Fibroblast of lung (primary cell): ENCODE data around the gene PLEKHH2. TPM values are rescaled to one million over a fixed set of nuclear protein-coding genes. Genes with fewer than 3 reads are reported as not detected.

Experiments used
- DNase-seq, 2 donors: peaks; one replicate each; pipeline versions ENCODE4 v3.0.0 to v3.0.0-alpha.2; 2010; ENCODE audit warnings: low read depth in 2 of 2
- H2AFZ ChIP-seq: 2 replicates; pipeline ENCODE4 v1.5.1; 2012; ENCODE audit warnings: low read length, control low read depth, inconsistent platforms
- H3K27ac ChIP-seq: 2 replicates; pipeline ENCODE4 v1.5.1; 2011; ENCODE audit warnings: low read length, control low read depth; ENCODE audit not compliant: insufficient read depth
- H3K27me3 ChIP-seq: 2 replicates; pipeline ENCODE4 v1.5.1; 2011; ENCODE audit warnings: mild to moderate bottlenecking, low read length; ENCODE audit not compliant: control insufficient read depth, insufficient read depth
- H3K36me3 ChIP-seq: 2 replicates; pipeline ENCODE4 v1.5.1; 2011; ENCODE audit warnings: low read length; ENCODE audit not compliant: control insufficient read depth, insufficient read depth
- H3K4me1 ChIP-seq: 2 replicates; pipeline ENCODE4 v1.5.1; 2011; ENCODE audit warnings: low read length; ENCODE audit not compliant: control insufficient read depth, insufficient read depth; ENCODE audit errors: extremely low read depth
- H3K4me2 ChIP-seq: 2 replicates; pipeline ENCODE4 v1.5.1; 2011; ENCODE audit warnings: low read length, control low read depth; ENCODE audit not compliant: insufficient read depth; ENCODE audit errors: extremely low read depth
- H3K4me3 ChIP-seq, 4 experiments: fragments of 200-600 bp in 1 of 4; sonication (generic) in 1 of 4; replicated peaks in 1 of 4; 2 replicates each; pipeline ENCODE4 v1.5.1; 2011 to 2016; ENCODE audit warnings: low read length in 4 of 4, low read depth in 3 of 4, mild to moderate bottlenecking in 3 of 4, control low read depth in 2 of 4, inconsistent platforms in 1 of 4, mixed read lengths in 1 of 4; ENCODE audit not compliant: insufficient read depth in 1 of 4; ENCODE audit errors: control extremely low read depth in 1 of 4
- H3K79me2 ChIP-seq: 2 replicates; pipeline ENCODE4 v1.5.1; 2012; ENCODE audit warnings: mild to moderate bottlenecking, low read length, inconsistent platforms; ENCODE audit not compliant: control insufficient read depth, insufficient read depth
- H3K9ac ChIP-seq: 2 replicates; pipeline ENCODE4 v1.5.1; 2011; ENCODE audit warnings: mild to moderate bottlenecking, low read length, control low read depth; ENCODE audit not compliant: insufficient read depth
- H3K9me3 ChIP-seq: 2 replicates; pipeline ENCODE4 v1.5.1; 2012; ENCODE audit warnings: low read depth, low read length; ENCODE audit not compliant: control insufficient read depth, insufficient read depth
- H4K20me1 ChIP-seq: 2 replicates; pipeline ENCODE4 v1.5.1; 2011; ENCODE audit warnings: low read length; ENCODE audit not compliant: control insufficient read depth, insufficient read depth; ENCODE audit errors: extremely low read depth
- CTCF ChIP-seq, 2 donors: IDR thresholded peaks in 1 of 2; conservative IDR thresholded peaks in 1 of 2; 1 replicate in 1 of 2; 2 replicates in 1 of 2; pipeline ENCODE4 v1.5.1; 2011 to 2012; ENCODE audit warnings: low read length in 2 of 2, control low read depth in 1 of 2, inconsistent platforms in 1 of 2, low read depth in 1 of 2, mild to moderate bottlenecking in 1 of 2
- EZH2 ChIP-seq: IDR thresholded peaks from 2 replicates; pipeline ENCODE4 v1.5.1; 2012; ENCODE audit warnings: low read length, control low read depth, mild to moderate bottlenecking; ENCODE audit errors: missing control alignments
- polyA plus RNA-seq, 2 donors: library from polyadenylated mRNA; depleted of rRNA in 1 of 2; stranded (reverse) in 1 of 2; unstranded in 1 of 2; fragments of >200 nt; gene quantifications; 2 replicates each; pipeline ENCODE4 v1.2.1, GENCODE V29; 2011 to 2012; ENCODE audit warnings: missing spikeins in 1 of 2
- total RNA-seq: library from RNA; depleted of rRNA; stranded (reverse); fragments of >200 nt; gene quantifications from 2 replicates; pipeline ENCODE4 v1.2.1, GENCODE V29; 2014

PLEKHH2 gene
- total and polyA plus RNA-seq, 2 donors (not counting 1 experiment from before 2014, with no cell fraction given): 6.9 to 14.0 TPM

- peaks cover 2% of the 10 kb centered on the region for H3K4me1 ChIP-seq
- H3K9ac ChIP-seq: no peak overlapping the region
- peak overlapping the region; percentile 21 for H2AFZ ChIP-seq
- no peak overlapping the region for H3K4me2 ChIP-seq
- H3K9me3 ChIP-seq: no peaks in the 10 kb centered on the region
- peak; percentile 9 to 57 for DNase-seq
- H3K36me3 ChIP-seq: no peaks in the 10 kb centered on the region
- H3K79me2 ChIP-seq: no peaks in the 10 kb centered on the region
- H3K27me3 ChIP-seq: no peaks in the 10 kb centered on the region
- TF ChIP-seq CTCF (conservative IDR thresholded peaks at IDR 0.05 in 1 of 2, IDR thresholded peaks at IDR 0.05 in 1 of 2; ENCODE audit: low read depth in 1 of 2, low read length in 2 of 2) (no peak), EZH2 (no peak)
- H3K4me3 ChIP-seq: no peak overlapping the region
- H4K20me1 ChIP-seq: no peaks in the 10 kb centered on the region
- no peak overlapping the region for H3K27ac ChIP-seq
These were observed 71.1 kb downstream of the PLEKHH2 start for GRCh38 chr2:43708178-43708577.

- Histone ChIP-seq H3K36me3 (no peaks in the 10 kb centered on the region), H3K9ac (no peak overlapping the region), H3K9me3 (no peaks in the 10 kb centered on the region), H3K4me1 (peaks cover 2% of the 10 kb centered on the region), H3K79me2 (no peaks in the 10 kb centered on the region), H3K27me3 (no peaks in the 10 kb centered on the region), H4K20me1 (no peaks in the 10 kb centered on the region), H3K4me3 (no peak overlapping the region), H2AFZ (no peak overlapping the region), H3K27ac (no peak overlapping the region), H3K4me2 (no peak overlapping the region)
- DNase-seq: peak; percentile 23 to 57
- TF ChIP-seq EZH2: no peak
- no peak for TF ChIP-seq CTCF (conservative IDR thresholded peaks at IDR 0.05 in 1 of 2, IDR thresholded peaks at IDR 0.05 in 1 of 2; ENCODE audit: low read depth in 1 of 2, low read length in 2 of 2)
These were observed 71.8 kb downstream of the PLEKHH2 start for GRCh38 chr2:43708891-43709290.

- Histone ChIP-seq H2AFZ (no peak overlapping the region), H3K9ac (no peak overlapping the region), H3K4me2 (no peak overlapping the region), H3K36me3 (no peaks in the 10 kb centered on the region), H3K79me2 (no peaks in the 10 kb centered on the region), H3K4me1 (peaks cover 2% of the 10 kb centered on the region), H3K27me3 (no peaks in the 10 kb centered on the region), H3K4me3 (no peak overlapping the region), H3K9me3 (no peaks in the 10 kb centered on the region), H3K27ac (no peak overlapping the region), H4K20me1 (no peaks in the 10 kb centered on the region)
- TF ChIP-seq EZH2: no peak
- no peak for TF ChIP-seq CTCF (conservative IDR thresholded peaks at IDR 0.05 in 1 of 2, IDR thresholded peaks at IDR 0.05 in 1 of 2; ENCODE audit: low read depth in 1 of 2, low read length in 2 of 2)
- DNase-seq: no peak
These were observed 73.8 kb downstream of the PLEKHH2 start for GRCh38 chr2:43710866-43711265.
